Neuronal stem cell (in vitro differentiated cells): Measurements from ENCODE around the gene H2BK1.

Experiments
- DNase-seq: peaks from one replicate; pipeline ENCODE4 v3.0.0-alpha.2; 2013; ENCODE audit warnings: low spot score
- H2AFZ ChIP-seq: one replicate; pipeline ENCODE4 v1.6.1; 2013; ENCODE audit warnings: mild to moderate bottlenecking, low read length, inconsistent platforms
- H2AK5ac ChIP-seq: 2 replicates; pipeline ENCODE4 v1.6.1; 2013; ENCODE audit warnings: low read depth, mild to moderate bottlenecking, inconsistent platforms, low read length, moderate library complexity, mixed read lengths
- H2BK120ac ChIP-seq: 2 replicates; pipeline ENCODE4 v1.6.1; 2013; ENCODE audit warnings: low read depth, mild to moderate bottlenecking, inconsistent platforms, low read length, moderate library complexity, mixed read lengths
- H2BK12ac ChIP-seq: one replicate; pipeline ENCODE4 v1.6.1; 2013; ENCODE audit warnings: low read length, inconsistent platforms
- H2BK15ac ChIP-seq: 2 replicates; pipeline ENCODE4 v1.6.1; 2013; ENCODE audit warnings: mild to moderate bottlenecking, low read length, inconsistent platforms, mixed read lengths
- H2BK5ac ChIP-seq: one replicate; pipeline ENCODE4 v1.6.1; 2013; ENCODE audit warnings: inconsistent platforms, mild to moderate bottlenecking, low read length, moderate library complexity
- H3K14ac ChIP-seq: one replicate; pipeline ENCODE4 v1.6.1; 2013; ENCODE audit warnings: low read length, inconsistent platforms
- H3K18ac ChIP-seq: 2 replicates; pipeline ENCODE4 v1.6.1; 2013; ENCODE audit warnings: low read length, inconsistent platforms
- H3K23ac ChIP-seq: 2 replicates; pipeline ENCODE4 v1.6.1; 2013; ENCODE audit warnings: low read depth, mild to moderate bottlenecking, mixed read lengths, low read length, inconsistent platforms; ENCODE audit not compliant: poor library complexity
- H3K27ac ChIP-seq: replicated peaks from 3 replicates; pipeline ENCODE4 v1.5.1; 2013; ENCODE audit warnings: low read length, inconsistent platforms
- H3K27me3 ChIP-seq, 3 experiments: 2 replicates each; pipeline ENCODE4 v1.6.1; 2013; ENCODE audit warnings: low read length in 3 of 3, mild to moderate bottlenecking in 2 of 3, inconsistent platforms in 1 of 3, low read depth in 1 of 3, mixed read lengths in 1 of 3, moderate library complexity in 1 of 3; ENCODE audit not compliant: control insufficient read depth in 3 of 3, insufficient read depth in 3 of 3
- H3K36me3 ChIP-seq, 2 donors: replicated peaks in 1 of 2; 2 replicates each; pipeline ENCODE4 v1.6.1; 2013; ENCODE audit warnings: low read length in 2 of 2; ENCODE audit not compliant: control insufficient read depth in 2 of 2, insufficient read depth in 2 of 2
- H3K4ac ChIP-seq: 2 replicates; pipeline ENCODE4 v1.6.1; 2013; ENCODE audit warnings: inconsistent platforms, mild to moderate bottlenecking, low read length, moderate library complexity
- H3K4me1 ChIP-seq, 2 donors: 1 replicate in 1 of 2; 2 replicates in 1 of 2; pipeline ENCODE4 v1.6.1; 2013; ENCODE audit warnings: low read length in 2 of 2, low read depth in 1 of 2; ENCODE audit not compliant: control insufficient read depth in 2 of 2, insufficient read depth in 1 of 2
- H3K4me2 ChIP-seq: one replicate; pipeline ENCODE4 v1.6.1; 2013; ENCODE audit warnings: mild to moderate bottlenecking, low read length, inconsistent platforms; ENCODE audit not compliant: insufficient read depth, poor library complexity, severe bottlenecking
- H3K4me3 ChIP-seq, 2 donors: 2 replicates each; pipeline ENCODE4 v1.5.1; 2013; ENCODE audit warnings: low read length in 2 of 2, mild to moderate bottlenecking in 2 of 2, inconsistent platforms in 1 of 2, moderate library complexity in 1 of 2
- H3K79me1 ChIP-seq: one replicate; pipeline ENCODE4 v1.6.1; 2013; ENCODE audit warnings: low read depth, mild to moderate bottlenecking, inconsistent platforms, low read length, moderate library complexity
- H3K9ac ChIP-seq: one replicate; pipeline ENCODE4 v1.6.1; 2013; ENCODE audit warnings: mild to moderate bottlenecking, low read depth, low read length, inconsistent platforms; ENCODE audit not compliant: poor library complexity
- H3K9me3 ChIP-seq, 2 donors: replicated peaks in 1 of 2; 2 replicates each; pipeline versions ENCODE3 to v1.6.1; 2013; ENCODE audit warnings: low read length in 2 of 2, mild to moderate bottlenecking in 2 of 2, inconsistent platforms in 1 of 2, low read depth in 1 of 2, mixed read lengths in 1 of 2, moderate library complexity in 1 of 2; ENCODE audit not compliant: control insufficient read depth in 2 of 2, insufficient read depth in 1 of 2
- H4K8ac ChIP-seq: one replicate; pipeline ENCODE4 v1.6.1; 2013; ENCODE audit warnings: low read depth, mild to moderate bottlenecking, inconsistent platforms, low read length, moderate library complexity
- H4K91ac ChIP-seq: one replicate; pipeline ENCODE4 v1.6.1; 2013; ENCODE audit warnings: low read length, low read depth, mild to moderate bottlenecking, inconsistent platforms; ENCODE audit not compliant: poor library complexity
- WGBS, 2 donors: extraction: QIAGEN DNeasy Blood & Tissue Kit; methylation state at CpG; one replicate each; pipeline ENCODE4 v1.1.7; 2013; ENCODE audit warnings: missing lambda C conversion rate in 2 of 2, mixed read lengths in 1 of 2; ENCODE audit not compliant: insufficient read length in 2 of 2, insufficient replicate concordance in 1 of 2; ENCODE audit errors: extremely low coverage in 2 of 2; 5-methylcytosine and 5-hydroxymethylcytosine counted together

Gene H2BK1

GRCh38 chr7:151187409-151188251, 22.7 kb downstream of the H2BK1 start:
- DNase-seq = no peak
- WGBS, 2 donors = no CpG with 5 or more reads among the region's 22 CpGs
- H4K8ac ChIP-seq = peak overlapping the region; percentile 57

GRCh38 chr7:151186640-151187408, 23.5 kb downstream of the H2BK1 start, which contains the start of gene ASB10:
TSS of gene ASB10 (minus strand) at chr7:151187250. CDS start at chr7:151187130, 120 bp downstream.
- peak within 1 kb of the TSS; percentile 72 for H2BK5ac ChIP-seq
- no peak within 1 kb of the TSS for H3K9ac ChIP-seq
- peaks cover 1% of the 10 kb centered on the region for H3K79me1 ChIP-seq
- no peak within 1 kb of the TSS for H3K4me2 ChIP-seq
- peak within 1 kb of the TSS; percentile 63 for H2BK12ac ChIP-seq
- H2AK5ac ChIP-seq = peak within 1 kb of the TSS; percentile 93
- DNase-seq = no peak
- peak within 1 kb of the TSS; percentile 69 for H3K18ac ChIP-seq
- H3K14ac ChIP-seq = peak within 1 kb of the TSS; percentile 97
- H4K8ac ChIP-seq = peak within 1 kb of the TSS; percentile 57
- peak within 1 kb of the TSS; percentile 83 for H2BK15ac ChIP-seq
- H2AFZ ChIP-seq = no peak within 1 kb of the TSS
- H3K27ac ChIP-seq = no peak within 1 kb of the TSS
- no peak within 1 kb of the TSS for H2BK120ac ChIP-seq
- H3K27me3 ChIP-seq = peaks cover 0 to 59% (median 0%) of the 10 kb centered on the region in 3 experiments
- no peak within 1 kb of the TSS for H3K4me3 ChIP-seq
- H3K9me3 ChIP-seq = no peaks in the 10 kb centered on the region
- H3K36me3 ChIP-seq = no peaks in the 10 kb centered on the region
- H3K23ac ChIP-seq = peak within 1 kb of the TSS; percentile 89
- no peak within 1 kb of the TSS for H3K4ac ChIP-seq
- no peak within 1 kb of the TSS for H4K91ac ChIP-seq
- WGBS, 2 donors = no CpG with 5 or more reads among the region's 22 CpGs
- no peaks in the 10 kb centered on the region for H3K4me1 ChIP-seq

More at GRCh38 chr7:151187409-151188251, 22.7 kb downstream of the H2BK1 start:
- H3K27me3 ChIP-seq = peaks cover 0 to 60% (median 0%) of the 10 kb centered on the region in 3 experiments
- no peak overlapping the region for H3K14ac ChIP-seq
- H2AFZ ChIP-seq = no peak overlapping the region
- no peak overlapping the region for H4K91ac ChIP-seq
- H3K9me3 ChIP-seq = no peaks in the 10 kb centered on the region
- peak overlapping the region; percentile 83 for H2BK15ac ChIP-seq
- H3K4me2 ChIP-seq = no peak overlapping the region
- H3K27ac ChIP-seq = no peak overlapping the region
- no peaks in the 10 kb centered on the region for H3K4me1 ChIP-seq
- H3K4ac ChIP-seq = no peak overlapping the region
- H2BK12ac ChIP-seq = no peak overlapping the region
- peaks cover 1% of the 10 kb centered on the region for H3K79me1 ChIP-seq
- H2BK120ac ChIP-seq = no peak overlapping the region
- H3K18ac ChIP-seq = peak overlapping the region; percentile 58
- no peak overlapping the region for H3K4me3 ChIP-seq
- H3K23ac ChIP-seq = peak overlapping the region; percentile 89
- H3K36me3 ChIP-seq = no peaks in the 10 kb centered on the region
- no peak overlapping the region for H2AK5ac ChIP-seq
- H2BK5ac ChIP-seq = peak overlapping the region; percentile 72
- H3K9ac ChIP-seq = no peak overlapping the region

- Histone ChIP-seq H3K27ac (no peak overlapping the region), H2BK15ac (peak overlapping the region; percentile 73), H4K8ac (no peak overlapping the region), H2BK120ac (no peak overlapping the region), H3K4ac (no peak overlapping the region), H3K79me1 (peaks cover 1% of the 10 kb centered on the region), H3K4me3 (no peak overlapping the region), H3K23ac (peak overlapping the region; percentile 11), H3K4me2 (no peak overlapping the region), H3K4me1 (no peaks in the 10 kb centered on the region), H3K27me3 (peaks cover 0 to 53% (median 0%) of the 10 kb centered on the region in 3 experiments), H3K36me3 (no peaks in the 10 kb centered on the region), H2AFZ (no peak overlapping the region), H3K9ac (no peak overlapping the region), H2BK12ac (no peak overlapping the region), H3K14ac (peak overlapping the region; percentile 97), H2AK5ac (peak overlapping the region; percentile 93), H3K9me3 (no peaks in the 10 kb centered on the region), H2BK5ac (peak overlapping the region; percentile 50), H4K91ac (no peak overlapping the region), H3K18ac (peak overlapping the region; percentile 69)
- DNase-seq = no peak
- no CpG with 5 or more reads among the region's 16 CpGs for WGBS, 2 donors
Measured at GRCh38 chr7:151185762-151186639, 24.3 kb downstream of the H2BK1 start.
